NCI-H2196 (cell line): Measurements from ENCODE around the gene VSIG10L2.
"Not testable (repeated sequence)": the region's sequence is repeated elsewhere in the genome, so short reads cannot be mapped to it uniquely, and the experiment has no call there.

Experiments used
- DNase-seq: peaks from one replicate; lab custom pipeline; 2025; ENCODE audit not compliant: unreplicated experiment; lab: John Stamatoyannopoulos, UW

Gene VSIG10L2

DNA sequence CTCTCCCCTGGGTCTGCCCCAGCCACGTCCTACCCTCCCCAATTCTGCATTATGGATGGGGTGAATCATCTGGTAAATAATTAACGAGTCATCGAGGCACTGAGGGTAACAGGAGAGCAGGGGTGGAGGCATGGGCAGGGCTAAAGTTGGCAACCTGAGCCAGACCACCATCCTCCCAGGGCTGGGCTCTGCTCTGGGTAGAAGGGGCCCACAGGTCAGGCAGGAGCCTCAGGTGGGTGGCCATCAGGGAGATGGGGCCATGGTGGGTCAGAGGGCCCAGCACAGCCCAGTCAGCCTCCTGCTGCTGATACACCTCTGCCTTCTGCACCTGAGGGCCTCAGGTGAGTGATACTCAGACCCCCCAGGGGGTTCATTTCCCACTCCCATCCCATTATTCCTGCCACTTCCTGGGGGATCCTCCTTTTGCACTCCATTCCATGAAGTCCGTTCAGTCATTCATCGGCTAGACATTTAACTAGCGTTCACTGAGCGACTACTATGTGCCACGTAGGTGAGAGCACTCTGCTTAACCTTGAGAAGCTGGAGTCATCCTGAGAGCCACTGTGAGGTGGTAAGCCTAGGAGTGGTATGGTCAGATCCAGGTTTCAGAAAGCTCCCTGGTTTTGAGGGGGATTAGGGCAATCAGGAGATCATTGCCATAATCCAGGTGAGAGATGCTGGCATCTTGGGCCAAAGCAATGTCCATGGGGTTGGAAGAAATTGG, at the start of gene VSIG10L2:
Gene VSIG10L2 (plus strand): TSS at position 248 of the 724 bp plus-strand sequence. CDS start 12 bp downstream, at position 260.
- no peak for DNase-seq

DNA sequence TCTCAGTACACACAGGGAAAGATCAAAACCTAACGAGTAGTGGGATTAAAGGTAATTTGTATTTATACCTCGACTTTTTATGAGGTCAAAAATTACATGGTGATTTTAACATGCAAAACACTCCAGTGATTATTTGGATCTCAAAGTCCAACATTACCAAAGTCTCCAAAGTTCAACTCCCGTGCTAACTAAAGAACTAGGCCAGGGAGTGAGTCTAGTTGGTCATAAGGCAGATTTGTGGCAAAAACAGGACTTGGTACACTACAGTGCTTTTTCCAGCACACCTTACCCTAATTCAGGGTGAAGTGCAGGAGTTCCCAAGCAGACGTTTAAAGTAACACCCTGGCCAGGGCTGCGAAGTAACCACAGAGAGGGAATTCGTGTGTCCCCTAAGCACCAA, 44.0 kb upstream of the VSIG10L2 start:
- DNase-seq: no peak

DNA sequence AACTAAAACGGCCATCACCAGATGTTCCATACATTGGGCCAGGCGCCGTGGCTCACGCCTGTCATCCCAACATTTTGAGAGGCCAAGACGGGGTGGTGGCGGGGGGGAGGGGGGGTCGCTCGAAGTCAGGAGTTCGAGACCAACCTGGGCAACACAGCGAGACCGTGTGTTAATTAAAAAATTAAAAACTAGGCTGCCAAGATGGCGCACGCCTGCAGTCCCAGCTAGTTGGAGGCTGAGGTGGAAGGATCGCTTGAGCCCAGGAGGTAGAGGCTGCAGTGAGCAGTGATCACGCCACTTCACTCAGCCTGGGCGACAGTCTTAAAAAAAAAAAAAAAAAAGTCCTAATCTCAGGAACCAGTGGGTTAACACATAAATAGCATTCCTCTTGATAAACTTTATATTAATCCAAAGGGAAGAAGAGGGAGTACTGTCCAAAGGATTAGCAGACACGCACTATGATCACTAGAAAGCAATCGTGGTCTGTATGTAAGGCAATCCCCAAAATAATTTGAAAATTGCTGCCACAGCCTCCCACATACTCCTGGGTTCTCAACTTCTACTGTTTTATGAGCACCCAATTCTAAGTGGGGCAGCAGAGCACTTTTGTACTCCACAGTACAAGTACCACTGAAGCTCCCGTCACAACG, 43.4 kb upstream of the VSIG10L2 start:
- no peak for DNase-seq

DNA sequence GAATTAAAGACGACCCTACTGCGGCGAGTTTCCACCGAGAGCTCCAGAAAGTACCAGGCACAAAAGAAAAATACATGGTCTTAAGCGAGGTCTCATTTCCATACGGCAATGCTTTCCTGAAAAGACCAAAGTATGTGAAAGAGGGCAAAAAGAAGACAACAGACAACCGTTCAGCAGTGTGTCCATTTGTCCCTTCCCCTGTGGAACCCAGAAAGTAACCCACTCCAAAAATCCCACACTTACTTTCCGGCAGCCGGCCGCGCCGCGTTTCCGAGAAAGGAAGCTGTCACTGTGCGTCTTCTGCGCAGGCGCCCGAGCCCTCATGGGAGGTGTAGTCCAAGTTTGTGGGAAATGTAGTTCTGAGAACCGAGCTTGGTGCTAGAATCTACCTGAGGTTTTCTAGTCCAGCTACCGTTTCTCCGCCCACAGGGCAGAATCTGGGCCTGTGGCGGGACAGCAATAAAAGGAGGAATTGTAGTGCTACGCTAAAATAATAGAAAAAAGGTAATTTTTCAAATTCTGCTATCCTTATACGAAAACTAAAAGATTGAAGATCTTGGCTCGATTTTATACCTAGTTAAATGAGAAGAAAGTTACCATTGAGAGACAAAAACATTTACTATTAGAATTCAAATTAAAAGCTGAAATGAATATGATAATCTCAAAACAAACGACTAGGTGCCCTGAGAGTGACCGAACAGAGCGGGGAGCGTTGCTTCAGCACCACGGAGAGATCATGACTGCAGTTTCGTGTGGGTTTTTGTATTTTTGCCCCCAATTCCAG, 42.7 kb upstream of the VSIG10L2 start, which contains the start of gene PUS3:
Gene PUS3 (minus strand): TSS at position 280 of the 784 bp plus-strand sequence. CDS start 6,922 bp downstream, outside the sequence.
- peak; percentile 88 for DNase-seq

DNA sequence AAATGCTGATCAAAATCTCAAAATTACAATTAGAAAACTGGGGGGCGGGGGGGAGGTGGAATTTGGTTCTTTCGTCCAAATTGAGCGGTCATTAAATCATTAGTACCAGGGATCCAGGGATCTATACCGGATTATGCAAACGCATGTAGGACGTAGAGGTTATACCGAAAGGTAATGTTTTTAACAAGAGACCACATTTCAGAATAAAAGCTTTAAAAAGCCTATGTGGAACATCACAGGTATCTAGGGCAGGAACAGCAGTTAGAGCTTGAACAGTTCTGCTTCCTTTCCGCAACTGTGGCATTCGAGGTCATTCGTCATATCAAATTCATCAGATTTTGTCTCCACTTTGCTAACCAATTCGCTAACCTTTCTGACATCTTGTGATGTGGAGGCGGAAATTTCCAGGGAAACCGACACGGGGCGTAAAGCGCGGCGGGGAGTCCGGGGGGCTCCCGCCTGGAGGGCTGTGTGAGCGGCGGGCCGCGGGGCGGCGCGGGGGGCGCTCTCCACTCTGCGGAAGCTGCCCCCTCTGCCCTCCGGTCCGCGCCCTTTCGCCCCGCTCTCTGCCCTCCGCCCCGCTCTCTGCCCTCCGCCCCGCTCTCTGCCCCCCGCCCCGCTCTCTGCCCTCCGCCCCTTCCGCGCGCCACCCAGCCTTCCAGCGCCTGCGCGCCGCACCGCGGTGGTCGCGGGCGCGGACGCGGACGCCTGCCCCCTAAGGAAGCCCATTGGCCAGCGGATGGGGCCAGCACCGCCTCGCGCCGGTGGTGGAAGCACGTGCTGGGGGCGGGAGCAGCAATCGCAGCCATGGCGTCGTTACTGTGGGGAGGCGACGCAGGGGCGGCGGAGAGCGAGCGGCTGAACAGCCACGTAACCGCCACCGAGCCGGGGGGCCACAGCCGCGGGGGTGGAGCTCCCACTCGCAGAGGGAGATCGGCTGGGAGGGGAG, 41.9 kb upstream of the VSIG10L2 start, which contains the start of gene DDX25:
Gene DDX25 (plus strand): TSS at position 798 of the 949 bp plus-strand sequence. CDS start 10 bp downstream, at position 808.
- peak; percentile 21 for DNase-seq

DNA sequence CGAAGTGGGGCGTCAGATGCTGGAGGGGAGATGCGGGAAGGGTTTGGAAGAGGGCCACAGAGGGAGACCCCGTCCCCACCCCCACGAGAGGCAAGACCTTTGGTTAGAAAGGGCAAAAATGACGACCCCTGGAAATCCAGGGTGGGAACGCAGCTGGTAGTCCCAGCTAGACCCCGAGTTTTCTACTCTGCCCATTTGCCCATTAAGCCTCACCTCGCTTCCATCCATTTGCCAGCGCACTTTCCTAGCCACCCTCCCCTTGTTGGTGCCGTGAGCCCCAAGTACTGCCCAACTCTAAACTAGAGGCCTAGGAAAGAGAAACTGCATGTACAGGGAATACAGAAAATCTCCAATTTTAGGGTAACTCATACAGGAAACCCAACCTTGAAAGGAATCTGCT, 41.2 kb upstream of the VSIG10L2 start:
- DNase-seq: no peak

DNA sequence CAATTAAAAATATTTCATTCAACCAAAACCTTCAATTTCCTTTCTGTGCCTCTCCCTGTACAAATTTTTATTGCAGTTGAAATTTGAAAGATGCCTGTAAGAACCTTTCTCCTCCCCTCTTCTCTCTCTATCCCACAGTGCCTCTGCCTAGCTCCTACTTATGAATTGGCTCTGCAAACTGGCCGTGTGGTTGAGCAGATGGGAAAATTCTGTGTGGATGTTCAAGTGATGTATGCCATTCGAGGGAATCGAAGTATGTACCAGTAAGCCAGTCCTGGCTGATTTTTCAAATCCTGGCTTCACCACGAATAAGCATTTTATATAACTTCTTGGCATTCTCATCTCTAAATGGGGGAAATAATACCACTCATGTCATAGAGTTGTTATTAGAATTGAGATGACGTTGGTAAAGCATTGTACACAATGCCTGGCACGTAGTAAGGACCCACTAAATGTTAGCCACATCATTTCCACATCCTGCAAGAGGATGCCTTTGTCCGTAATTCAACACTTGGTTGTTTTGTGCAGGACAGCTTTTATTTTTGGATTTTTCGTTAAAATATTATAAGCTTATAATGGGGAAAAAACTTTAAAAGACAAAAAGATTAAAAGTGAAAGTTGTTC, 35.5 kb upstream of the VSIG10L2 start:
- DNase-seq: no peak

DNA sequence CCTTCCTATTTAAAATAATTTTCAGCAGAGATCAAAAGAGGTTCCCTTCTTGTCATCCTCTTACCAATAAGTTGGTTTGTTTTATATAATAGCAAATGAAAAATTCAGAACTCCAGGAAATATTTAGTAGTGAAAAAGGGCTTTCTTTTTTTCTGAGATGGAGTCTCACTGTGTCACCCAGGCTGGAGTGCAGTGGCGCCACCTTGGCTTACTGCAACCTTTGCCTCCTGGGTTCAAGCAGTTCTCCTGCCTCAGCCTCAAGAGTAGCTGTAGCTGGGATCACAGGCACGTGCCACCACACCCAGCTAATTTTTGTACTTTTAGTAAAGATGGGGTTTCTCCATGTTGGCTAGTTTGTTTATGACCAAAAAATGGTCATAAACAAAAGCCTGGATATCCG, 31.2 kb upstream of the VSIG10L2 start:
- not testable (repeated sequence) for DNase-seq

DNA sequence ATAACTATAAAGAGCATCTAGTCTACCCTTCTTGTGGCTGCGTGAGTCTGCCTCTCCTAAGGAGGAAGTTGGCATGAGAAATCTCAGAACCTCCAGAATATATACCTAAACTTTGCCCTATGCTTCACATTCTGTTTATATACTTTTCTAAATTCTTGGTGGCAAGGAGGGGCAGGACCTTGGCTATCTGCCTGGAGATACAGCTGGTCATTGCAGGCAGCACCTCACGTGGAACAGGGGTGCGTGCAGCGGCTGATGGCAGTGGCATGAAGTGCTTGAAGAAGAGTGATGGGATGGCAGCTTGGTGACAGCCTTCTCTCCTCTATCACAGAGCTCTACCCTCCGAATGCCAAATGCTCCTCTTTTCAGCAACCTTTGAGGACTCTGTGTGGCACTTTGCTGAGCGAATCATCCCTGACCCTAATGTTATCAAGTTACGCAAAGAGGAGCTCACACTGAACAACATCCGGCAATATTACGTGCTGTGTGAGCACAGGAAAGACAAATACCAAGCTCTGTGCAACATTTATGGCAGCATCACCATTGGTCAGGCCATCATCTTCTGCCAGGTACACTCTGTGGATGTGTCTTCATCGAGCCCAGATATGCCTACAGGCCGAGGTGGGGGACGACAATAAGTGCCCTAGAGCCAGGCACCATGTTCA, 29.0 kb upstream of the VSIG10L2 start:
- DNase-seq: no peak

DNA sequence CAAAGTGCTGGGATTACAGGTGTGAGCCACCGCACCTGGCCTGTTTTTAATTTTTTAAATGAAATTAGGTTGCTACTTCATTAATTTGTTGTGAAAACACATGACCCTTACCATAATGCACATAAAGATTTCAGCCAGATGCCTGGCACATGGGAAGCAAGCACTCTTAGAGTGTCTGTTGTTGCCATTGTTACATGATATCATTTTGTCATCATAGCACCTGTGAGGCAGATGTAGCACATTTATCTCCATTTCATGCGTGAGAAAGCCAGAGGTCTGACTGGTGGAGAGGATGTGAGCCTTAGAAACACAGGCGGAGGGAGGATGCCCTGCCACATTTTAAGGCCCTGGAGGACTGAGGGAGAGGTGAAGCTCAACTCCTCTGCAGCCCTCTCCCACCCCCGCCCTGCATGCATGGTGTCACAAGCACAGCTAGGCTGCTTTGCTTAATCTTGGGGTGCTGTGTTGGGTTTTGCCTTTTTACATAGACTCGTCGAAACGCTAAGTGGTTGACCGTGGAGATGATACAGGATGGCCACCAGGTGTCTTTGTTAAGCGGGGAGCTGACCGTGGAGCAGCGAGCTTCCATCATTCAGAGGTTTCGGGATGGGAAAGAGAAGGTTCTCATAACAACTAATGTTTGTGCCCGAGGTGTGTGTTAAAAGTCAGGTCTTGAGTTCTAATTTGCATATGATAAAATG, 27.6 kb upstream of the VSIG10L2 start:
- DNase-seq: no peak

DNA sequence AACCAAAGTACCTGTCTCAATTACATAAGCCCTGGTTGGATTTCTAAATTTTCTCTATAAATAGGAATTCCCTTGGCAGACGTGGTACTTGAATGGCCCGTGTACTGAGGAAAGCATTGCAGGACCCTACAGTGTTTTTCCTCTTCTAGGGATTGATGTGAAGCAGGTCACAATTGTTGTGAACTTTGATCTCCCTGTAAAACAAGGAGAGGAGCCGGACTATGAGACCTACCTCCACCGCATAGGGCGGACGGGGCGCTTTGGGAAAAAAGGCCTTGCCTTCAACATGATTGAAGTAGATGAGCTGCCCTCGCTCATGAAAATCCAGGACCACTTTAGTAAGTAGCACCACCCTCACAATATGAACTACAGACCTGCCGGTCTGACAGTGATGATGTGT, 24.8 kb upstream of the VSIG10L2 start:
- no peak for DNase-seq

DNA sequence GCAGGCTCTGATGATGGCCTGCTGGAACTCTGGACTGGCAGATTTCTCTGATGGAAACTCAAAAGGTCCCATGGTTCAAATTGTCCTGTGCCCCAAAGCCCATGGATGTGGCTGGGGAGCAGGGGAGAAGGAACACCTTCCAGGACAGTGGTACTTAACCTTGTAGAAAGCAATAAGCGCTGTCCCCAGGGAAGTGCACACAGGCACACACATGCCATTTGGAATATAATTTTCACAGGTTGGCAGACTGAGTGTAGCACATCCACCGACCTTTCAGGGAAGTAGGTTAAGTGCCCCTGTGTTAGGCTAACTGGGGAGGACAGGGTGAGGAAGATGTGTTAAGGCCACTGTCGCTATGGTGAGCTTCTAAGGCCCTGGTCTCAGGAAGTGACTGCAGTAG, 23.7 kb upstream of the VSIG10L2 start:
- DNase-seq: no peak

DNA sequence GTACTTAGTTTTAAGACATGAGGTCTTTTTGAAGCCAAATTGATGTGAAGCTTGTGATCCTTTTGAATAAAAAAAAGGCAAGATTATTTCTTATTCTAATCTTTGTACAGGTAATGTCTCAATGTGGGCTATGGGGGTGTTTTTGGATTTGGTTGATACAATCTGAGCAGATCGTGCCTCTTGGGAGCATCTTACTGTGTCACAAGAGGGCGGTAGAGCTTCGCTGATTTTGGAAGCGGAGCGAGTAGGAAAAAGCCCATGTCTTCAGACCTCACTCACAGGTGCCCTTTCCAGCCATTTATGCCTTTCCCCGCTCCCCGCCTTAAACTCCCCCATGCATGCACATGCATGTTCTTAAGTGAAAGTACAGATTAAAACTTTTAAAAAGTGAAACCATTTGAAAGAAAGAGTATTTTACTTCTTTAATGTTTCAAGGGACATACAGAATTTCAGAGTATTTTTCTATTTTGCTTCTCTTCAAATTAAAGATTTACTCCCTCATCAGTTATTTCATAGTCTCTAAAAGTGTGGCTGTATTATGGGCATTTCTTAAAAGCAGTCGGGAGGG, 22.7 kb upstream of the VSIG10L2 start:
- DNase-seq: peak; percentile 86

DNA sequence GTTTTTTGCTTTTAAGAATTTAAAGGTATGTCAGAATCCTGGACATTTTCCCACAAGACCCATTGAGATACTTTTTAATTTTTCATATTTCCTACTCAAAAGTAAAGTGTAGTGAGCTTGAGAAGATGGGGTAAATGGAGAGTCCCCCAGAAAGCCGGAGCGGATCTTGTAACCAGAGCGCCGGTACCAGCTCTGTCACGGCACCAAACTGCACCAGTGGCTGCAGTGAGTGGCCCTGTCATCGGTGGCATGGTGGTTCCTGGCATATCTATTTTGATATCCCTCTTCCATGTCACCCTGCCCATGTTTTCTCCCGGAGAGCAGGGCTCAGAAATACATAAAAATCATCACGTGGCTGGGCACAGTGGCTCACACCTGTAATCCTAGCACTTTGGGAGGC, 22.2 kb upstream of the VSIG10L2 start:
- no peak for DNase-seq

DNA sequence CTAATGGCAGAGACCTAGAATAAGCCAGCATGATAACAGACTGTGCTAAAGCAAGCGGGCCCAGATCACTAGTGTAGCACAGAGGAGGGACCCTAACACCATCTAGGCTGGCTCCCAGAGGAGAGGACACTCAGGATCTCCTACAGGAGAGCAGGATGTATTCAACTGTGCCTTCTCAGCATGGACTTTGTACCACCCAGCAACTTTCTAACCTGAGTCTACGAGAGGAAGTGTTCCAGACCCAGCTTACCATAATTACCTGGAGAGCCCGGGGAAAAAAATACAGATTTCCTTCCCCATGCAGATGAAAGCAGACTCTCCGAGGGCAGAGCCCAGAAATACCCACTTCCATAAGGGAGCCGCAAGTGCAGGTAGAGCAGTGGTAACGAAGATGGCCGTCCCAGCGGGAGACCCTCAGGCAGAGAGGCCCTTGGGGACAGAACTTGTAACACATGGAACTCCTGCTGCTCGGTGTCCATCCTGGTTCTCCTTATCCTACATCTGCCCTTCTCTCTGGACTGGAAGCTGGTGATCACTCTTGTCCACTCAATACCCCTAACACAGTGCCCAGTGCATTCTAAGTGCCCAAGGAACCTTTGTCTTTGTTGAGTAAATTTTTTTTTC, 21.3 kb upstream of the VSIG10L2 start:
- DNase-seq: no peak

DNA sequence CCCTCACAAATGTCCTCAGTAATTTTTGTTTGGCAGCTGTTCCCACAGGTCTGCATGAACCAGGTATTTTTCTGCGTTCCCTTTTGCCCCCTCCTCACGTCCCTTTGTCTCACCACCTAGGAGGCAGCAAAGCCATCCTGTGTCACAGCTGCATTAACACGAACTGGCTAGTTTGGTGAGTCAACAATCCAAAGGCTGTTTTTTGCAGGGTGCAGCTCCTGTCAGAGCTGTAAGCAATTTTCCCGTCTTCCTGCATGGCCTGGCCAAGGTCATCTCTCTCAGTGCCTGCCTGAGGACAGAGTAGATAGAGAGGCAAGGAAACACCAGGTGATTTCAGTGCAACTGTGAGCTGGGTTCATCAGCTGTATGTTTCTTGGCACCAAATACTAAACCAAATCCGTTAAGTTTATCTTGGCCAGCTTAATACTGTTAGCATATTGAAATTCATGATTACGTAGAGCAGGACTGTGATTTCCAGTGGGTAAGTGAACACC, 20.6 kb upstream of the VSIG10L2 start:
- DNase-seq: peak; percentile 40

DNA sequence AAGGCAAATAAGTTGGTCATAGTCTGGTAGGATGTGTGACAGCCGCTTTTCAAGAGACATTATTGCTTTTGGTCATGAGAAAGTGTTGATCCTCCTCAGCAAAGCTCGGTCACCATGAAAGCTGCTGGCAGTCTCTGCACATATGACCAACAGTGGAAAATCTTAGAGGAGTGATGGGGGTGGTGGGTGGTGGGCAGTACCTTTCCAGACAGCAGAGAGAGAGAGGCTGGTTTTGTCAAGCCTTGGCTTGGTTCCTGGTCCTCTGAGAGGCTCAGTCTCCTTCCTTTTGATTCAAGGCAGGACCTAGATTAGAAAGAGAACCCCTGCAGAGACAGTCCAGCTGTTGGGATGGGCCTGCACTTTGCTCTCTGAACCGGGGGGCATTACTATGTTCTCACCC, 20.0 kb upstream of the VSIG10L2 start:
- DNase-seq: no peak

DNA sequence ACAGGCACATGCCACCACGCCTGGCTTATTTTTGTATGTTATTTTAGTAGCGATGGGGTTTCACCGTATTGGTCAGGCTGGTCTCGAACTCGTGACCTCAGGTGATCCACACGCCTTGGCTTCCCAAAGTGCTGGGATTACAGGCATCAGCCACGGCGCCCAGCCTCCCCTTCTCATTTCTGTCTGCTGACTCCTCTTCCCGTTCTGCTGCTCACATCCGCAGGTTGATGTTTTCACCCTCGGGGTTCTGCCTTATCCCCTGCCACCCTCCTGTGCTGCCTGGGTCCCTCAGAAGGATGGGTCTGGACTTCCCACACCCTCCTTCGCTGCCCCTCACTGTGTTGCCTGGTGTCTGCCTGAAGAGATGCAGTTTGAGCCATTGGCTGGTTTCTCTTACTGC, 19.2 kb upstream of the VSIG10L2 start:
- DNase-seq: no peak
